ENCODE results near the gene CIAO2B.

GRCh38 chr16:66968847-66969246, 34.6 kb upstream of the CIAO2B start:
- TF ChIP-seq TAF1 (IDR thresholded peaks at IDR 0.05; ENCODE audit: low read depth) (no peak), POLR2AphosphoS5 (IDR thresholded peaks at IDR 0.05) (no peak), EP300 (conservative IDR thresholded peaks at IDR 0.05; ENCODE audit: poor library complexity, severe bottlenecking) (no peak), EZH2 (IDR thresholded peaks at IDR 0.05; ENCODE audit: borderline replicate concordance, insufficient read depth, low read length, poor library complexity, severe bottlenecking) (no peak), RAD21 (conservative IDR thresholded peaks at IDR 0.05) (no peak)
- TF ChIP-seq, protein P1, sequence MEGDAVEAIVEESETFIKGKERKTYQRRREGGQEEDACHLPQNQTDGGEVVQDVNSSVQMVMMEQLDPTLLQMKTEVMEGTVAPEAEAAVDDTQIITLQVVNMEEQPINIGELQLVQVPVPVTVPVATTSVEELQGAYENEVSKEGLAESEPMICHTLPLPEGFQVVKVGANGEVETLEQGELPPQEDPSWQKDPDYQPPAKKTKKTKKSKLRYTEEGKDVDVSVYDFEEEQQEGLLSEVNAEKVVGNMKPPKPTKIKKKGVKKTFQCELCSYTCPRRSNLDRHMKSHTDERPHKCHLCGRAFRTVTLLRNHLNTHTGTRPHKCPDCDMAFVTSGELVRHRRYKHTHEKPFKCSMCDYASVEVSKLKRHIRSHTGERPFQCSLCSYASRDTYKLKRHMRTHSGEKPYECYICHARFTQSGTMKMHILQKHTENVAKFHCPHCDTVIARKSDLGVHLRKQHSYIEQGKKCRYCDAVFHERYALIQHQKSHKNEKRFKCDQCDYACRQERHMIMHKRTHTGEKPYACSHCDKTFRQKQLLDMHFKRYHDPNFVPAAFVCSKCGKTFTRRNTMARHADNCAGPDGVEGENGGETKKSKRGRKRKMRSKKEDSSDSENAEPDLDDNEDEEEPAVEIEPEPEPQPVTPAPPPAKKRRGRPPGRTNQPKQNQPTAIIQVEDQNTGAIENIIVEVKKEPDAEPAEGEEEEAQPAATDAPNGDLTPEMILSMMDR (IDR thresholded peaks at IDR 0.05; ENCODE audit: poor library complexity, severe bottlenecking) = no peak
- TF ChIP-seq, protein P2, sequence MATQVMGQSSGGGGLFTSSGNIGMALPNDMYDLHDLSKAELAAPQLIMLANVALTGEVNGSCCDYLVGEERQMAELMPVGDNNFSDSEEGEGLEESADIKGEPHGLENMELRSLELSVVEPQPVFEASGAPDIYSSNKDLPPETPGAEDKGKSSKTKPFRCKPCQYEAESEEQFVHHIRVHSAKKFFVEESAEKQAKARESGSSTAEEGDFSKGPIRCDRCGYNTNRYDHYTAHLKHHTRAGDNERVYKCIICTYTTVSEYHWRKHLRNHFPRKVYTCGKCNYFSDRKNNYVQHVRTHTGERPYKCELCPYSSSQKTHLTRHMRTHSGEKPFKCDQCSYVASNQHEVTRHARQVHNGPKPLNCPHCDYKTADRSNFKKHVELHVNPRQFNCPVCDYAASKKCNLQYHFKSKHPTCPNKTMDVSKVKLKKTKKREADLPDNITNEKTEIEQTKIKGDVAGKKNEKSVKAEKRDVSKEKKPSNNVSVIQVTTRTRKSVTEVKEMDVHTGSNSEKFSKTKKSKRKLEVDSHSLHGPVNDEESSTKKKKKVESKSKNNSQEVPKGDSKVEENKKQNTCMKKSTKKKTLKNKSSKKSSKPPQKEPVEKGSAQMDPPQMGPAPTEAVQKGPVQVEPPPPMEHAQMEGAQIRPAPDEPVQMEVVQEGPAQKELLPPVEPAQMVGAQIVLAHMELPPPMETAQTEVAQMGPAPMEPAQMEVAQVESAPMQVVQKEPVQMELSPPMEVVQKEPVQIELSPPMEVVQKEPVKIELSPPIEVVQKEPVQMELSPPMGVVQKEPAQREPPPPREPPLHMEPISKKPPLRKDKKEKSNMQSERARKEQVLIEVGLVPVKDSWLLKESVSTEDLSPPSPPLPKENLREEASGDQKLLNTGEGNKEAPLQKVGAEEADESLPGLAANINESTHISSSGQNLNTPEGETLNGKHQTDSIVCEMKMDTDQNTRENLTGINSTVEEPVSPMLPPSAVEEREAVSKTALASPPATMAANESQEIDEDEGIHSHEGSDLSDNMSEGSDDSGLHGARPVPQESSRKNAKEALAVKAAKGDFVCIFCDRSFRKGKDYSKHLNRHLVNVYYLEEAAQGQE (IDR thresholded peaks at IDR 0.05; ENCODE audit: borderline replicate concordance) = no peak
